Skeletal muscle tissue (tissue), 4 donors: ENCODE data around the gene MTA3. TPM values are rescaled to one million over a fixed set of nuclear protein-coding genes. Genes with fewer than 3 reads are reported as not detected.

Source experiments
- H3K27ac ChIP-seq: one replicate; pipeline ENCODE4 v1.7.0; 2013; ENCODE audit warnings: mild to moderate bottlenecking, low read depth, low read length, inconsistent platforms
- H3K27me3 ChIP-seq, 3 donors: one replicate each; pipeline ENCODE4 v1.7.0; 2013; ENCODE audit warnings: low read length in 3 of 3; ENCODE audit not compliant: control insufficient read depth in 3 of 3, insufficient read depth in 3 of 3
- H3K36me3 ChIP-seq, 3 donors: one replicate each; pipeline ENCODE4 v1.7.0; 2013; ENCODE audit warnings: low read length in 3 of 3; ENCODE audit not compliant: control insufficient read depth in 3 of 3, insufficient read depth in 3 of 3
- H3K4me1 ChIP-seq, 3 donors: one replicate each; pipeline ENCODE4 v1.7.0; 2013; ENCODE audit warnings: low read length in 3 of 3, mild to moderate bottlenecking in 3 of 3; ENCODE audit not compliant: control insufficient read depth in 3 of 3, insufficient read depth in 3 of 3
- H3K4me3 ChIP-seq, 3 donors: one replicate each; pipeline ENCODE4 v1.7.0; 2013; ENCODE audit warnings: low read length in 3 of 3
- H3K9ac ChIP-seq, 3 donors: one replicate each; pipeline ENCODE4 v1.7.0; 2013; ENCODE audit warnings: low read length in 3 of 3, mild to moderate bottlenecking in 3 of 3, moderate library complexity in 2 of 3, low read depth in 1 of 3
- H3K9me3 ChIP-seq, 3 donors: one replicate each; pipeline ENCODE4 v1.7.0; 2013; ENCODE audit warnings: low read length in 3 of 3; ENCODE audit not compliant: control insufficient read depth in 3 of 3
- total RNA-seq: library from RNA; depleted of rRNA; stranded (reverse); fragments of >200 nt; gene quantifications from one replicate; pipeline ENCODE4 v1.2.3, GENCODE V29; 2014
- donor health status: Osteomylitis.

The MTA3 gene
- total RNA-seq, 1 donor from 2014 or later, result 26.6 TPM

DNA sequence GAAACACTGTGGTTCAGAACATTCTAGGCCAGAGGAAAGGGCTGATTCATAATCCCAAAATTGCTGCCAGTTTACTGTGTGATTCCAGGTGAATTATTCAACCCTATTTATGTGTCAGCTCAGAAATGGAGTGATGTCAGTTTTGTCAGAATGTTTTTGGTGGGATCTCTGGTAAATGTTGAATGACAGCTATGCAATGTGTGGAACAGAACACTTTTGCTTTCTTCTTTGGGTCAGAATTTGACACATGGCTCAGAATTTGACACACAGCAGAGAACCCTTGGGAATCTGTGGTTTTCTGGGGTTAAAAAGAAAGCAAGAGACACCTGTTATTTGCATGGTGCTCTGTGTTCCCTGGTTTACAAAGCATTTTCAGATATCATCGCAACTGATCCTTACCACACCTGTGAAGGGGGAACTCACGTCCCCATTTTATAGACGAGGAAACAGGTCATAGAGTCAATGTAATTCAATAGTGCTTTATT is 1.6 kb upstream of the MTA3 start:
- Histone ChIP-seq H3K27me3 (no peaks in the 10 kb centered on the region), H3K4me1 (peaks cover 9 to 12% (median 9%) of the 10 kb centered on the region in 3 donors), H3K9ac (no peak overlapping the region), H3K27ac (no peak overlapping the region), H3K9me3 (no peaks in the 10 kb centered on the region), H3K36me3 (no peaks in the 10 kb centered on the region), H3K4me3 (no peak overlapping the region)

DNA sequence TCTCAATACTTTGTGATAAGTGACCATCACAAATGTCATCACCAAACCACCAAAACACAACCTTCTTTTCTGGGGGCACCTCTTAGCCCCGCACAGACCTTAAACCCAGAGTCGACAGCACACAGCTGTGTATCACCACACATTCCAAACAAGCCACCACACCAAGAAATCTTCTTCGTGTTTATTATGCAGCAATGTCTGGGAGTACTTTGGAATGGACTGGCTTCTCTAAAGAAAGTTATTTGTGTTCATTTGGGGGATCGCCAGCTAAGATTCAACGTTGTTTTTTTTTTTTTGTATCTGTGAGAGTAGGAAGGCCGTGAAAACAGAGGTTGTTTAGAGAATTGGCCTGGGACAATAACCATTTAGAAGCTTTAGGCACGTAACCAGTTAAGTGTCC is 1.1 kb upstream of the MTA3 start:
- Histone ChIP-seq H3K4me1 (peaks cover 9 to 12% (median 9%) of the 10 kb centered on the region in 3 donors), H3K9ac (peak overlapping the region in 2 of 3 donors; percentile 46 to 69), H3K9me3 (no peaks in the 10 kb centered on the region), H3K4me3 (no peak overlapping the region), H3K27ac (peak overlapping the region; percentile 54), H3K36me3 (no peaks in the 10 kb centered on the region), H3K27me3 (no peaks in the 10 kb centered on the region)

DNA sequence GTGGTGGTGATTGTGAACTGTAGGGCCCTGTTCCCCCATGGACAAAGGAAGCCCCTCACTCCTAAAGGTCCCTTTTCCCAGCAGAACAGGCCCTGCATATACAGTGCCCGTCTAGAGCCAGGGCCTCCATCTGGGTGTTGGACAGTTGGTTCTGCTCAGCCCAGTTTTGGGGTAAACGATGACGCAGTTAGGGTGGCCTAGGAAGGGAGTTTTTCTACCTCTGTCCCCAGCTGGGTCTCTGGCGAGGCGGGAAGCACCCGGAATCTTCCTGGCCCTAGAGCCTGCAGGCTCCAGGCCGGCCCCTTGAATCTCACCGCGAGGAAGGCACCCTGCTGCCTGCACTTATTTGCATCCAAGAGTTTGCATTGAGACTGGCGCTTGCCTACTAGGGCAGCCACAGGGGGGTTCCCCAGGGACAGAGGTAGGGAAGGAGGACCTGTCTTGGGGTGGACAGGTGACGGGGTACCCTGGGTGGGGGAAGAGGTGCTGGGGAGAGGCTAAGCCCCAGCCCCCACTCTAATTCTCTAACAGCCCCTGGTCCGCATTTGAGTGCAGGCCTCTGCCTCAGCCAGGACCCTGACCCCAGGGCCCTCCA is 529 bp upstream of the MTA3 start:
- H3K9ac ChIP-seq, result peak overlapping the region in 2 of 3 donors; percentile 69
- no peaks in the 10 kb centered on the region for H3K36me3 ChIP-seq
- peak overlapping the region; percentile 54 for H3K27ac ChIP-seq
- no peaks in the 10 kb centered on the region for H3K27me3 ChIP-seq
- H3K4me3 ChIP-seq, result peak overlapping the region in 1 of 3 donors; percentile 52
- H3K4me1 ChIP-seq, result peaks cover 9 to 12% (median 9%) of the 10 kb centered on the region in 3 donors
- H3K9me3 ChIP-seq, result no peaks in the 10 kb centered on the region

DNA sequence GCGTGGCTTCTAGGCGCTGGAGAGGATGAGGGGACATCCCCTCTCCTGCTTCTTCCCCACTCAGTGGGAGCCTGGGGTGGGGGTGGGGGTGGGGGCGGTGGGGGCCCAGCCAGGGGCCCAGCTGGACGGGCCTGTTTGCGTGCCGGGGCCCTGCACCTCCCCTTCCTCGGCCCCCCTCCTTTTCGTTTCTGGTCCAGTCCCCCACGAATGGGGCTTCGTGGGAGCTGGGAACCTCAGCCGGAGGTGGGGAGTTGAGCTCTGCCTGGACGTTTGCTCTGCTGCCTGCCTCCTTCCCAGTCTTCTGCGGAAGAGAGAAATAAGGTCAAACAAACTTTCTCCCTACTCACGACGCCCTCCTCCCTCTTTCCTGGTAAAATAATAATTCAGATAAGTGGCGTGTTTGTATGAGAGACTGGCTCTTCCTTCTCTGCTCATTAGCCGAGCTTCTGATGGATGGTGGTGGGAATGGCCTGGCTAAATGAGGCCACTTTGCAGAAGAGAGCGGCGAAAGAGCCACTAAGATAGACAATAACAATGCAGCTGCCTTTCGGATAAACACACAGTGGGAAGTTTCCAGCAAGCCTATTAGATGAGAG is 782 bp downstream of the MTA3 start:
- peak overlapping the region; percentile 72 to 79 (median 75) for H3K9ac ChIP-seq
- H3K9me3 ChIP-seq, result no peaks in the 10 kb centered on the region
- peak overlapping the region; percentile 44 for H3K27ac ChIP-seq
- no peaks in the 10 kb centered on the region for H3K36me3 ChIP-seq
- peaks cover 9 to 12% (median 9%) of the 10 kb centered on the region in 3 donors for H3K4me1 ChIP-seq
- H3K4me3 ChIP-seq, result peak overlapping the region; percentile 80 to 82 (median 81)
- no peaks in the 10 kb centered on the region for H3K27me3 ChIP-seq

DNA sequence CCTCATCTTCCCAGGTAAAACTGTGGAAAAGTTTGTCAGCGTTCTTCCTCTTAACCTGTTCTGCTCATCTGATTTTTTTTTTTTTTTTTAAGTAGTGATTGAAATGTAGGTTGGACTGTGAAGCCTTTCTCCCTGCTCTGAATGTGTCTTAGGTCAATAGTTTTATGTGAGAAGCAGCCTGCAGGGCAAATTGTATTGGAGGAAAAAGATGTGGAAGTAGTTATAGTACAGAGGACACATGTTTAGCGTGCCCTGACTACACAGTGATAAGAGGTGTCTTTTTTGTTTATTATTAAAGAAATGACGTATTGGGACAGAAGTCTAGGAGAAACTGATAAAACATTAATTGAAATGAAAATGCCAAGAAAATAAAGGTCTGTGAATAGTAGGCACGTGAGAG is 1.5 kb downstream of the MTA3 start:
- no peaks in the 10 kb centered on the region for H3K9me3 ChIP-seq
- peaks cover 9 to 13% (median 10%) of the 10 kb centered on the region in 3 donors for H3K4me1 ChIP-seq
- H3K27ac ChIP-seq, result no peak overlapping the region
- no peaks in the 10 kb centered on the region for H3K36me3 ChIP-seq
- H3K4me3 ChIP-seq, result peak overlapping the region in 2 of 3 donors; percentile 81 to 82
- no peaks in the 10 kb centered on the region for H3K27me3 ChIP-seq
- peak overlapping the region; percentile 72 to 79 (median 75) for H3K9ac ChIP-seq

DNA sequence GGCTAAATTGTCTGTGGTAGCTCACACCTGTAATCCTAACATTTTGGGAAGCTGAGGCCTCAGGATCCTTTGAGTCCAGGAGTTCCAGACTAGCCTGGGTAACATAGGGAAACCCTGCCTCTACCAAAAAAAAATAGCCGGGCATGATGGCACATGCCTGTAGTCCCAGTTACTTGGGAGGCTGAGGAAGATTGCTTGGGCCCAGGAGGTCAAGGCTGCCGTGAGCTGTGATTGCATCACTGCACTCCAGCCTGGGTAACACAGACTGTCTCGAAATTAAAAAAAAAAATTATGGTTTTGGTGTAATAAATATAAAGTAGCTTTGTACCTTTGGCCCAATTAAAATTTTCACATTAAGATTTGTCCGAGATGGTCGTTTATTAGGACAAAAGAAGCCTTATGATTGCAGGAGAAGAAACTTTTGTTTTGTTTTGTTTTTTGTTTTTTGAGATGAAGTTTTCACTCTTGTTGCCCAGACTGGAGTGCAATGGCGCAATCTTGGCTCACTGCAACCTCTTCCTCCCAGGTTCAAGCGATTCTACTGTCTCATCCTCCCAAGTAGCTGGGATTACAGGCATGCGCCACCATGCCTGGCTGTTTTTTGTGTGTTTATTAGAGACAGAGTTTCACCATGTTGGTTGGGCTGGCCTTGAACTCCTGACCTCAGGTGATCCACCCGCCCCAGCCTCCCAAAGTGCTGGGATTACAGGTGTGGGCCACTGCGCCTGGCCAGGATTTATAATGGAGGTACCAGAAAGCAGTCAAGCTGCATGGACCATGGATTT is 4.1 kb downstream of the MTA3 start:
- Histone ChIP-seq H3K9ac (no peak overlapping the region), H3K27me3 (no peaks in the 10 kb centered on the region), H3K36me3 (peaks cover 0 to 6% (median 0%) of the 10 kb centered on the region in 3 donors), H3K4me1 (peaks cover 10 to 17% (median 12%) of the 10 kb centered on the region in 3 donors), H3K4me3 (no peak overlapping the region), H3K27ac (no peak overlapping the region), H3K9me3 (no peaks in the 10 kb centered on the region)

DNA sequence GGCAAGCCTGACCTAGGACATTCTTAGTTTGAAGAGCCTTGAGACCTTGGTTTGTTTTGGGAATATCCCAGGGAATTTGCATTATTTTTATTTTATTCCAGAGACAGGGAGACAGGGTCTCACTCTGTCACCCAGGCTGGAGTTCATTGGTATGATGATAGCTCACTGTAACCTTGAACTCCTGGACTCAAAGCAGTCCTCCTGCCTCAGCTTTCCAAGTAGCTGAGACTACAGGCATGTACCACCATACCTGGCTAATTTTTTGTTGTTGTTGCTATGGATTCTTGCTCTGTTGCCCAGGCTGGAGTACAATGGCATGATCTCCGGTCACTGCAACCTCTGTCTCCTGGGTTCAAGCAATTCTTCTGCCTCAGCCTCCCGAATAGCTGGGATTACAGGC is 4.8 kb downstream of the MTA3 start:
- H3K9ac ChIP-seq, result no peak overlapping the region
- no peaks in the 10 kb centered on the region for H3K27me3 ChIP-seq
- H3K9me3 ChIP-seq, result no peaks in the 10 kb centered on the region
- H3K36me3 ChIP-seq, result peaks cover 0 to 6% (median 0%) of the 10 kb centered on the region in 3 donors
- H3K27ac ChIP-seq, result no peak overlapping the region
- no peak overlapping the region for H3K4me3 ChIP-seq
- H3K4me1 ChIP-seq, result peaks cover 3 to 12% (median 6%) of the 10 kb centered on the region in 3 donors

DNA sequence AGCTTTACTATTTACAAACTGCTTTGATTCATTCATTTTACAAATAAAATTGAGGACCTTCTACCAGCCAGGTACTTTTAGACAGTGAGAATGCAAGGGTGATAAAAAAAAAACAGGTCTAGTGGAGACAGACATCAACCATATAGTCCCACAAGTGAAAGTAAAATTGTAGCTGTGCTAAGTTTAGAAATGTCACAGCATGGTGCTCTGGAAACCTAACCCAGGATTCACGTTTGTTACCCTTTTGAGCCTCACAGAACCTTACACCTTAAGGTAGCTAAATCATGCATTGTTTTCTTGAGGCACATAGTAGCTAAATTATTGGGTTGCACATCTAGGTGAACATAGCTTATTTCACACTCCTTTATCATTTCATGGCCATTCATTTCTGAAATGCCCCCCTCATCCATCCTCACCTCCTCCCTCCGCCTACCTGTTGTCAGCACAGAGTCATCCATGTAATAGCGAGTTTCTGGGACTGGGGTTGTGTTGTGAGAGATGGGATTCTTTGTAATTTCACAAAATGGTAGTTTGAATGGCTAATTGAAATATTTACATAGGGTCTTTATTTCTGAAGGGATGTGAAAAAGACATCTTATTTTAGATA is 7.1 kb downstream of the MTA3 start:
- Histone ChIP-seq H3K27ac (peak overlapping the region; percentile 23), H3K4me3 (no peak overlapping the region), H3K36me3 (peaks cover 5 to 14% (median 8%) of the 10 kb centered on the region in 3 donors), H3K4me1 (peaks cover 3 to 5% (median 3%) of the 10 kb centered on the region in 3 donors), H3K9me3 (no peaks in the 10 kb centered on the region), H3K9ac (no peak overlapping the region), H3K27me3 (no peaks in the 10 kb centered on the region)

DNA sequence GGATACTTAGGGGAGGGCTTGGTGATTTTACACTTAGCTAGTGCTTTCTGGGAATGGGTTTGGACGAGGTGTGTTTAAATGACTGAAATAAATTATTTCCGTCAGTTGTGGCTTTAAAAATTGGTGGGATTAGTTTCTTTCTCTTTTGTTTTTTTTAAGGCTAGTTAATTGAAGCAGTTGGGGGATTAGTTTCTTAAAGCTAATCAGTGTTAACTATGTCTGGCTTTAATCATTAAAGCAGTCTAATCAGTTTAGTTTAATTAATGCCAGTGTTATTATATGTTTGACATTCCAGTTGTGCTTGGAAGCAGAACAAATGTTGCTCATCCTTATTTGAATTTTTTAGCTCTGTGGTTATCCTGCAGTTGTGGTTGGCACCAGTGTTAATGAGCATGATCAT is 10.2 kb downstream of the MTA3 start:
- Histone ChIP-seq H3K9ac (no peak overlapping the region), H3K36me3 (peaks cover 5 to 22% (median 10%) of the 10 kb centered on the region in 3 donors), H3K4me3 (no peak overlapping the region), H3K4me1 (peaks cover 3 to 5% (median 3%) of the 10 kb centered on the region in 3 donors), H3K27me3 (no peaks in the 10 kb centered on the region), H3K9me3 (no peaks in the 10 kb centered on the region), H3K27ac (no peak overlapping the region)
